A549 (cell line): ENCODE results near the gene RANBP17. TPM values are rescaled to one million over a fixed set of nuclear protein-coding genes. Genes with fewer than 3 reads are reported as not detected.

Experiments used
- ATAC-seq, 2 experiments: fragments of 200-7000 bp in 1 of 2; fragments of >200 bp in 1 of 2; cut with Nextera tagmentation in 1 of 2; cut with Tn5 transposase in 1 of 2; 3 replicates each; pipeline versions ENCODE4 v1.8.0 to v1.9.1; 2018 to 2020; ENCODE audit warnings: mild to moderate bottlenecking in 1 of 2, moderate library complexity in 1 of 2
- CTCF ChIA-PET: fragments of 300-600 bp; sonication (Branson Sonifier 250); formaldehyde crosslinking; extraction: SDS; loops from one replicate; lab custom pipeline; 2021; ENCODE audit warnings: antibody characterized with exemption, inconsistent platforms; lab: Yijun Ruan, JAX
- POLR2A ChIA-PET: fragments of 350-600 bp; formaldehyde crosslinking; extraction: SDS; loops from one replicate; lab custom pipeline; 2021; ENCODE audit warnings: antibody characterized with exemption, inconsistent platforms; lab: Yijun Ruan, JAX
- DNase-seq, 2 experiments: peaks; one replicate each; pipeline versions ENCODE4 v3.0.0 to v3.0.0-alpha.2; 2011 to 2016; ENCODE audit warnings: low read depth in 1 of 2, low spot score in 1 of 2
- FAIRE-seq: peaks from 2 replicates; lab custom pipeline; 2011; peaks lifted over from hg19 to GRCh38; lab: Jason Lieb, UNC
- H3K27ac ChIP-seq, 2 experiments: fragments of >200 bp; sonication (Bioruptor Twin); formaldehyde crosslinking; 3 replicates each; pipeline ENCODE4 v1.5.1; 2016 to 2017
- H3K4me1 ChIP-seq: fragments of >200 bp; sonication (Bioruptor Twin); formaldehyde crosslinking; 3 replicates; pipeline ENCODE4 v1.6.1; 2016
- H3K4me2 ChIP-seq: fragments of >200 bp; sonication (Bioruptor Twin); formaldehyde crosslinking; 3 replicates; pipeline ENCODE4 v1.6.1; 2016
- H3K4me3 ChIP-seq: fragments of >200 bp; sonication (Bioruptor Twin); formaldehyde crosslinking; 3 replicates; pipeline ENCODE4 v1.5.1; 2016
- H3K9me3 ChIP-seq: fragments of >200 bp; sonication (Bioruptor Twin); formaldehyde crosslinking; 3 replicates; pipeline ENCODE4 v1.6.1; 2016
- CEBPB ChIP-seq, 2 experiments: fragments of >200 bp in 1 of 2; sonication (Bioruptor Twin) in 1 of 2; formaldehyde crosslinking in 1 of 2; IDR thresholded peaks; 2 replicates each; pipeline ENCODE4 v1.6.1; 2012 to 2016
- CHD4 ChIP-seq: fragments of 200-600 bp; sonication (generic); IDR thresholded peaks from 2 replicates; pipeline ENCODE4 v1.6.1; 2016; ENCODE audit warnings: antibody characterized with exemption, mild to moderate bottlenecking, borderline replicate concordance
- EHF ChIP-seq: fragments of 250-450 bp; sonication (Bioruptor Pico); IDR thresholded peaks from 2 replicates; pipeline ENCODE4 v1.5.0; 2020; ENCODE audit warnings: mild to moderate bottlenecking
- EHMT2 ChIP-seq: fragments of 200-600 bp; sonication (generic); IDR thresholded peaks from 2 replicates; pipeline ENCODE4 v1.6.1; 2016; ENCODE audit warnings: antibody characterized with exemption, low read depth, mild to moderate bottlenecking, moderate library complexity
- ESRRA ChIP-seq: fragments of 150-350 bp; IDR thresholded peaks from 2 replicates; pipeline ENCODE4 v1.6.1; 2014; ENCODE audit warnings: mild to moderate bottlenecking, low read length, borderline replicate concordance
- FOSL2 ChIP-seq, 2 experiments: fragments of 450-650 bp in 1 of 2; fragments of >200 bp in 1 of 2; sonication (Bioruptor Twin) in 1 of 2; formaldehyde crosslinking; IDR thresholded peaks; 2 replicates each; pipeline versions ENCODE4 v1.5.0 to v1.6.1; 2016 to 2020; ENCODE audit warnings: mild to moderate bottlenecking in 1 of 2, moderate library complexity in 1 of 2
- HEYL ChIP-seq: fragments of 250-450 bp; sonication (Bioruptor Pico); IDR thresholded peaks from 2 replicates; pipeline ENCODE4 v1.8.0; 2021; ENCODE audit warnings: mild to moderate bottlenecking, moderate library complexity
- HOXA7 ChIP-seq: fragments of 250-450 bp; sonication (Bioruptor Pico); IDR thresholded peaks from 2 replicates; pipeline ENCODE4 v1.5.0; 2020; ENCODE audit warnings: mild to moderate bottlenecking, moderate library complexity
- JUNB ChIP-seq: fragments of >200 bp; sonication (Bioruptor Twin); formaldehyde crosslinking; IDR thresholded peaks from 2 replicates; pipeline ENCODE4 v1.6.1; 2016
- KDM5A ChIP-seq: fragments of 200-600 bp; sonication (generic); IDR thresholded peaks from 2 replicates; pipeline ENCODE4 v1.6.1; 2016; ENCODE audit warnings: antibody characterized with exemption, mild to moderate bottlenecking
- MAFK ChIP-seq: fragments of 450-650 bp; IDR thresholded peaks from 2 replicates; pipeline ENCODE4 v1.6.1; 2014; ENCODE audit not compliant: partially characterized antibody
- MYC ChIP-seq: IDR thresholded peaks from 2 replicates; pipeline ENCODE4 v1.6.1; 2012; ENCODE audit warnings: mild to moderate bottlenecking, inconsistent platforms, low read length, improper control_type of control experiment, borderline replicate concordance
- NPAS2 ChIP-seq: fragments of 250-450 bp; sonication (Bioruptor Pico); IDR thresholded peaks from 2 replicates; pipeline ENCODE4 v1.8.0; 2022; ENCODE audit warnings: mild to moderate bottlenecking, moderate library complexity, borderline replicate concordance
- POLR2A ChIP-seq: IDR thresholded peaks from 2 replicates; pipeline ENCODE4 v1.6.1; 2012; ENCODE audit warnings: mild to moderate bottlenecking, low read length
- RAD21 ChIP-seq, 2 experiments: fragments of >200 bp in 1 of 2; sonication (Bioruptor Twin) in 1 of 2; formaldehyde crosslinking in 1 of 2; IDR thresholded peaks in 1 of 2; conservative IDR thresholded peaks in 1 of 2; 2 replicates in 1 of 2; 3 replicates in 1 of 2; pipeline ENCODE4 v1.6.1; 2012 to 2018; ENCODE audit warnings: inconsistent platforms in 1 of 2
- RARB ChIP-seq: fragments of 250-450 bp; sonication (Bioruptor Pico); IDR thresholded peaks from 2 replicates; pipeline ENCODE4 v1.8.0; 2021; ENCODE audit warnings: mild to moderate bottlenecking, moderate library complexity
- RCOR1 ChIP-seq: fragments of 150-350 bp; IDR thresholded peaks from 2 replicates; pipeline ENCODE4 v1.6.1; 2014; ENCODE audit warnings: antibody characterized with exemption, low read length, low read depth
- RNF2 ChIP-seq: fragments of 200-600 bp; sonication (generic); IDR thresholded peaks from 2 replicates; pipeline ENCODE4 v1.6.1; 2016; ENCODE audit warnings: low read depth, mild to moderate bottlenecking, antibody characterized with exemption, moderate library complexity, borderline replicate concordance
- TFCP2L1 ChIP-seq: fragments of 250-450 bp; sonication (Bioruptor Pico); IDR thresholded peaks from 2 replicates; pipeline ENCODE4 v1.5.0; 2021; ENCODE audit warnings: mild to moderate bottlenecking
- TP53 ChIP-seq: fragments of 250-450 bp; sonication (Bioruptor Pico); IDR thresholded peaks from 2 replicates; pipeline ENCODE4 v1.5.0; 2021; ENCODE audit warnings: mild to moderate bottlenecking, moderate library complexity
- ZC3H11A ChIP-seq: fragments of 450-650 bp; IDR thresholded peaks from 2 replicates; pipeline ENCODE4 v1.6.1; 2014; ENCODE audit warnings: antibody characterized with exemption, mild to moderate bottlenecking
- ZFP36 ChIP-seq: fragments of 450-650 bp; IDR thresholded peaks from 2 replicates; pipeline ENCODE4 v1.6.1; 2014; ENCODE audit warnings: borderline replicate concordance; ENCODE audit not compliant: partially characterized antibody
- ZSCAN20 ChIP-seq: fragments of 250-450 bp; sonication (Bioruptor Pico); IDR thresholded peaks from 2 replicates; pipeline ENCODE4 v1.8.0; 2022; ENCODE audit warnings: mild to moderate bottlenecking, moderate library complexity
- WGBS: methylation state at CpG from one replicate; pipeline ENCODE4 v1.1.6; 2017; ENCODE audit errors: missing lambda C conversion rate; 5-methylcytosine and 5-hydroxymethylcytosine counted together
- polyA plus RNA-seq, 4 experiments: library from polyadenylated mRNA; depleted of rRNA in 3 of 4; stranded (reverse); fragments of >200 nt; fragmentation: RNase III in 1 of 4; extraction: RNeasy Plus Mini Kit Qiagen cat#74134 plus additional on column Dnase treatment in 1 of 4; gene quantifications; 2 replicates in 3 of 4; 3 replicates in 1 of 4; pipeline ENCODE4 v1.2.3, GENCODE V29; 2011 to 2017
- TF ChIP-seq, protein P1 (sequence below): IDR thresholded peaks from 2 replicates; pipeline ENCODE4 v1.6.1; 2012
- TF ChIP-seq, protein P2 (sequence below): fragments of >200 bp; sonication (Bioruptor Twin); formaldehyde crosslinking; IDR thresholded peaks from 3 replicates; pipeline ENCODE4 v1.5.1; 2016
- TF ChIP-seq, protein P3 (sequence below): fragments of 200-600 bp; sonication (generic); IDR thresholded peaks from 2 replicates; pipeline ENCODE4 v1.6.1; 2016; ENCODE audit warnings: antibody characterized with exemption, mild to moderate bottlenecking, moderate library complexity
- TF ChIP-seq, protein P4 (sequence below): fragments of 250-450 bp; sonication (Bioruptor Pico); IDR thresholded peaks from 2 replicates; pipeline ENCODE4 v1.5.0; 2021; ENCODE audit warnings: mild to moderate bottlenecking, moderate library complexity, borderline replicate concordance
- TF ChIP-seq, protein P5 (sequence below): fragments of 250-450 bp; sonication (Bioruptor Pico); IDR thresholded peaks from 2 replicates; pipeline ENCODE4 v1.5.0; 2020; ENCODE audit warnings: low read depth, mild to moderate bottlenecking, moderate library complexity

The RANBP17 gene
- polyA plus RNA-seq, 2 of the 4 experiments (the other 2 are of a cell fraction) = 3.4 to 9.2 TPM

DNA sequence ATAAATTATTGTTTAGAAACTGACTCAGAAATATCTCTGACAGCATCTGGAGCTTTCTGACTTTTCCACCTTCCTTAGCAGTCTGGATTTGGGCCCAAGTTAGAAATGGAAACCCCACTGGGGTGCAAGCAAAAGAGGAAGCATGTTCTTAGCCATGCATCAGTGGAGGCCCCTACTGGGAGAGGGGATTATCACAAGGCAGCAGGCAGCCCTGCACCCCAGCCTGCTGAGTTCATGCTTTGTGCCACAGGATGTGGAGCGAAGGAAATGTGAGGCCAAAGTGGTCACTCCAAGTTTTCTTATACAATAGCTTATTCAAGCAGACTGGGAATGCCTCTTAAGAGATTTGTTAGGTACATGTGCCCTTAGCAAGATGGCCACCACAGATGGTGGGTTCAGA, 300.8 kb downstream of the RANBP17 start:
- Histone ChIP-seq H3K9me3 (no peaks in the 10 kb centered on the region), H3K27ac (no peak overlapping the region), H3K4me1 (no peaks in the 10 kb centered on the region), H3K4me3 (no peak overlapping the region)
- ChIA-PET POLR2A (no interaction called here), CTCF (interaction anchor here (0.6 to 1.2 kb wide), 4 partner anchors 13 to 750 kb away, joined by 3 to 7 read pairs (median 4); no protein-coding TSS in a partner anchor)
- FAIRE-seq (no peak), ATAC-seq (peak; percentile 82 to 88)
- 91% methylated on average over 1 of the region's 1 CpG for WGBS
- TF ChIP-seq KDM5A = no peak
- TF ChIP-seq, protein P1, sequence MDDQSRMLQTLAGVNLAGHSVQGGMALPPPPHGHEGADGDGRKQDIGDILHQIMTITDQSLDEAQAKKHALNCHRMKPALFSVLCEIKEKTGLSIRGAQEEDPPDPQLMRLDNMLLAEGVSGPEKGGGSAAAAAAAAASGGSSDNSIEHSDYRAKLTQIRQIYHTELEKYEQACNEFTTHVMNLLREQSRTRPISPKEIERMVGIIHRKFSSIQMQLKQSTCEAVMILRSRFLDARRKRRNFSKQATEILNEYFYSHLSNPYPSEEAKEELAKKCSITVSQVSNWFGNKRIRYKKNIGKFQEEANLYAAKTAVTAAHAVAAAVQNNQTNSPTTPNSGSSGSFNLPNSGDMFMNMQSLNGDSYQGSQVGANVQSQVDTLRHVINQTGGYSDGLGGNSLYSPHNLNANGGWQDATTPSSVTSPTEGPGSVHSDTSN = no peak
- no peak for TF ChIP-seq ESRRA
- TF ChIP-seq RNF2 = no peak
- TF ChIP-seq MYC = no peak
- no peak for TF ChIP-seq HEYL
- peak in 1 of 2 experiments; percentile 18; a peak in 2 of 5 replicates for TF ChIP-seq RAD21 (conservative IDR thresholded peaks at IDR 0.05 in 1 of 2, IDR thresholded peaks at IDR 0.05 in 1 of 2)
- TF ChIP-seq ZSCAN20 (CRISPR knock-in tag) = no peak
- no peak for TF ChIP-seq EHF (CRISPR knock-in tag)
- TF ChIP-seq, protein P2, sequence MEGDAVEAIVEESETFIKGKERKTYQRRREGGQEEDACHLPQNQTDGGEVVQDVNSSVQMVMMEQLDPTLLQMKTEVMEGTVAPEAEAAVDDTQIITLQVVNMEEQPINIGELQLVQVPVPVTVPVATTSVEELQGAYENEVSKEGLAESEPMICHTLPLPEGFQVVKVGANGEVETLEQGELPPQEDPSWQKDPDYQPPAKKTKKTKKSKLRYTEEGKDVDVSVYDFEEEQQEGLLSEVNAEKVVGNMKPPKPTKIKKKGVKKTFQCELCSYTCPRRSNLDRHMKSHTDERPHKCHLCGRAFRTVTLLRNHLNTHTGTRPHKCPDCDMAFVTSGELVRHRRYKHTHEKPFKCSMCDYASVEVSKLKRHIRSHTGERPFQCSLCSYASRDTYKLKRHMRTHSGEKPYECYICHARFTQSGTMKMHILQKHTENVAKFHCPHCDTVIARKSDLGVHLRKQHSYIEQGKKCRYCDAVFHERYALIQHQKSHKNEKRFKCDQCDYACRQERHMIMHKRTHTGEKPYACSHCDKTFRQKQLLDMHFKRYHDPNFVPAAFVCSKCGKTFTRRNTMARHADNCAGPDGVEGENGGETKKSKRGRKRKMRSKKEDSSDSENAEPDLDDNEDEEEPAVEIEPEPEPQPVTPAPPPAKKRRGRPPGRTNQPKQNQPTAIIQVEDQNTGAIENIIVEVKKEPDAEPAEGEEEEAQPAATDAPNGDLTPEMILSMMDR = peak; percentile 27; the same call in 2 of the 3 replicates
- TF ChIP-seq HOXA7 (CRISPR knock-in tag) = no peak
- TF ChIP-seq, all 56 proteins: peak for 2
- no peak overlapping the region for H3K4me2 ChIP-seq
- DNase-seq = peak; percentile 4 to 21

DNA sequence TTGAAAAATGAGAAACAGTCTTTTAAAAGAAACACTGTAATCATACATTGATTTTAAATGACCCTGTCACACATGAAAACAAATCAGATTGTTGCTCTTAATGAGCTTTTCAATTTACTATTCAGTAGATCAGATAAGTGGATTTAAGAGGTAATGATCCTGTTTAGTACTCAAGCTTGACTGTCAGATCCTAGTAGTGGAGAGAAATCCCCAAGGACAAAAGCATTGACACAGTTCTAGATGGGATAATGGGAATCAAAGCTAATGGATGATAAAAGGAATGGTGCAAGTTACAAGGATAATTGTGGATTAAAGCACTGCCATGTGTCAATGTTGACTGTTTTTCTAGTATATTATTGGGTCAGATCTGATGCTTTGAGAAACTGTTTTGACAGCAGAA, 304.9 kb downstream of the RANBP17 start:
- POLR2A ChIA-PET = no interaction called here
- no peaks in the 10 kb centered on the region for H3K4me1 ChIP-seq
- no peak overlapping the region for H3K27ac ChIP-seq
- H3K4me3 ChIP-seq = no peak overlapping the region
- DNase-seq = no peak
- CTCF ChIA-PET = interaction anchor here (1.2 kb wide), 1 partner anchor 16 kb away, joined by 3 read pairs; no protein-coding TSS in a partner anchor
- FAIRE-seq = peak; percentile 32
- H3K9me3 ChIP-seq = no peaks in the 10 kb centered on the region
- no peak overlapping the region for H3K4me2 ChIP-seq
- no peak for TF ChIP-seq FOSL2 (IDR thresholded peaks at IDR 0.05)
- no peak for TF ChIP-seq FOSL2 (CRISPR knock-in tag; IDR thresholded peaks at IDR 0.05)
- TF ChIP-seq, protein P3, sequence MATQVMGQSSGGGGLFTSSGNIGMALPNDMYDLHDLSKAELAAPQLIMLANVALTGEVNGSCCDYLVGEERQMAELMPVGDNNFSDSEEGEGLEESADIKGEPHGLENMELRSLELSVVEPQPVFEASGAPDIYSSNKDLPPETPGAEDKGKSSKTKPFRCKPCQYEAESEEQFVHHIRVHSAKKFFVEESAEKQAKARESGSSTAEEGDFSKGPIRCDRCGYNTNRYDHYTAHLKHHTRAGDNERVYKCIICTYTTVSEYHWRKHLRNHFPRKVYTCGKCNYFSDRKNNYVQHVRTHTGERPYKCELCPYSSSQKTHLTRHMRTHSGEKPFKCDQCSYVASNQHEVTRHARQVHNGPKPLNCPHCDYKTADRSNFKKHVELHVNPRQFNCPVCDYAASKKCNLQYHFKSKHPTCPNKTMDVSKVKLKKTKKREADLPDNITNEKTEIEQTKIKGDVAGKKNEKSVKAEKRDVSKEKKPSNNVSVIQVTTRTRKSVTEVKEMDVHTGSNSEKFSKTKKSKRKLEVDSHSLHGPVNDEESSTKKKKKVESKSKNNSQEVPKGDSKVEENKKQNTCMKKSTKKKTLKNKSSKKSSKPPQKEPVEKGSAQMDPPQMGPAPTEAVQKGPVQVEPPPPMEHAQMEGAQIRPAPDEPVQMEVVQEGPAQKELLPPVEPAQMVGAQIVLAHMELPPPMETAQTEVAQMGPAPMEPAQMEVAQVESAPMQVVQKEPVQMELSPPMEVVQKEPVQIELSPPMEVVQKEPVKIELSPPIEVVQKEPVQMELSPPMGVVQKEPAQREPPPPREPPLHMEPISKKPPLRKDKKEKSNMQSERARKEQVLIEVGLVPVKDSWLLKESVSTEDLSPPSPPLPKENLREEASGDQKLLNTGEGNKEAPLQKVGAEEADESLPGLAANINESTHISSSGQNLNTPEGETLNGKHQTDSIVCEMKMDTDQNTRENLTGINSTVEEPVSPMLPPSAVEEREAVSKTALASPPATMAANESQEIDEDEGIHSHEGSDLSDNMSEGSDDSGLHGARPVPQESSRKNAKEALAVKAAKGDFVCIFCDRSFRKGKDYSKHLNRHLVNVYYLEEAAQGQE = no peak
- no peak for TF ChIP-seq EHMT2
- TF ChIP-seq, protein P4, sequence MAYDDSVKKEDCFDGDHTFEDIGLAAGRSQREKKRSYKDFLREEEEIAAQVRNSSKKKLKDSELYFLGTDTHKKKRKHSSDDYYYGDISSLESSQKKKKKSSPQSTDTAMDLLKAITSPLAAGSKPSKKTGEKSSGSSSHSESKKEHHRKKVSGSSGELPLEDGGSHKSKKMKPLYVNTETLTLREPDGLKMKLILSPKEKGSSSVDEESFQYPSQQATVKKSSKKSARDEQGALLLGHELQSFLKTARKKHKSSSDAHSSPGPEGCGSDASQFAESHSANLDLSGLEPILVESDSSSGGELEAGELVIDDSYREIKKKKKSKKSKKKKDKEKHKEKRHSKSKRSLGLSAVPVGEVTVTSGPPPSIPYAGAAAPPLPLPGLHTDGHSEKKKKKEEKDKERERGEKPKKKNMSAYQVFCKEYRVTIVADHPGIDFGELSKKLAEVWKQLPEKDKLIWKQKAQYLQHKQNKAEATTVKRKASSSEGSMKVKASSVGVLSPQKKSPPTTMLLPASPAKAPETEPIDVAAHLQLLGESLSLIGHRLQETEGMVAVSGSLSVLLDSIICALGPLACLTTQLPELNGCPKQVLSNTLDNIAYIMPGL (CRISPR knock-in tag) = no peak
- TF ChIP-seq JUNB = no peak
- no peak for TF ChIP-seq CEBPB (IDR thresholded peaks at IDR 0.05)
- no peak for TF ChIP-seq TFCP2L1 (CRISPR knock-in tag)
- TF ChIP-seq ZFP36 = no peak
- TF ChIP-seq POLR2A = no peak
- TF ChIP-seq CHD4 = no peak
- no peak for TF ChIP-seq NPAS2 (CRISPR knock-in tag)
- TF ChIP-seq MYC = no peak
- TF ChIP-seq ESRRA = no peak
- no peak for TF ChIP-seq RARB
- TF ChIP-seq, protein P5, sequence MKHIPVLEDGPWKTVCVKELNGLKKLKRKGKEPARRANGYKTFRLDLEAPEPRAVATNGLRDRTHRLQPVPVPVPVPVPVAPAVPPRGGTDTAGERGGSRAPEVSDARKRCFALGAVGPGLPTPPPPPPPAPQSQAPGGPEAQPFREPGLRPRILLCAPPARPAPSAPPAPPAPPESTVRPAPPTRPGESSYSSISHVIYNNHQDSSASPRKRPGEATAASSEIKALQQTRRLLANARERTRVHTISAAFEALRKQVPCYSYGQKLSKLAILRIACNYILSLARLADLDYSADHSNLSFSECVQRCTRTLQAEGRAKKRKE (CRISPR knock-in tag) = no peak
- TF ChIP-seq MAFK = no peak
- no peak for TF ChIP-seq ZC3H11A
- no peak for TF ChIP-seq RCOR1
- no peak for TF ChIP-seq HOXA7 (CRISPR knock-in tag)
- no peak for TF ChIP-seq TP53
- no peak for ATAC-seq
